SIG-M5 treated with dmso at 0.1 percent for 504 hours (cell line): ENCODE measurements around the gene LSAMP.
"Not testable (repeated sequence)": the region's sequence is repeated elsewhere in the genome, so short reads cannot be mapped to it uniquely, and the experiment has no call there.

Experiments used
- DNase-seq: peaks from one replicate; lab custom pipeline; 2025; ENCODE audit not compliant: unreplicated experiment; lab: John Stamatoyannopoulos, UW

The LSAMP gene

GRCh38 chr3:116247605-116248004 lies 197.7 kb downstream of the LSAMP start:
- DNase-seq: no peak

DNA sequence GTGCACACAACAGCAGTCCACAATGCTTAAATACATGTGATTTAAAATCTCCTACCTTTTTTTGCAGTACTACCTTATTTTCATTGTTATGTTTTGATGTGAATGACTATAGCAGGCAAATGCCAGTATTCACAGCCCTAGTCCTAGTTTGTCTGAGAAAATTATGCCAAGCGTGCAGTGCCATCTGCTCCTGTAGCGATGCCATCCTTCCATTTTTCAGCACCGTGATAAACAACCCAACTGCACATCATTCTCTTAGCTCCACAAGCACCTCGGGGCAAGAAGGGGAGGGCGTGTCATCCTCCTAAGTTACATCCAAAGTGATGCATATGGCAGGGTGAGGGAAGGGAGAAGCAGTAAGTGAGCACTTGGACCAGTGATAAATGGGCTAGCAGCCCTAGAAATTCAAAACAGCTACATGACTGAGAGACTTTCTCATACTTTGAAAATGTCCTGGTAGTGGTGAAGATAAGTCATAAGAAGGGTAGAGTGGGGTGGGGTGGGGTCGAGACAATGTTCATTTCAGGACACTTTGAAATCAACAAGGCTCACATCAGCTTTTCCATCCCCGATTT lies 198.8 kb downstream of the LSAMP start:
- no peak for DNase-seq

GRCh38 chr3:116242825-116243224 lies 202.5 kb downstream of the LSAMP start:
- no peak for DNase-seq

DNA sequence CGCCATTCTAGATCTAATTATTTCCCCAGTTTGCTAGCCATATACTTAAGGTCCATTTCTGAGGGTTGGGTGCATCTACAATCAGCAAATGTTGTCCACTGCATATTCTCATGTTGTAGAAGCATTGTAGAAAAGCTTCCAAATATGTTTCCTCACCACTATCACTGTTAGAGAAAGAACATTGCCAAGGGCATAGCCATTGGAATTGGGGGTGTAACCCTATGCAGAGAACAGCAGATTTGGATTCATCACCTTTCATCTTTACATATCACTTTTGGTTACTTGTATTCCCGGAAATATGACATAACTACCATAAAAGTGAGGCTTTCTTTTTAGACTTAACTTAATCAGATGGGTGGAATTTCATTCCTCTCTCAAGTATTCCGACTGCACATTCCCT lies 203.6 kb downstream of the LSAMP start:
- no peak for DNase-seq

GRCh38 chr3:116240261-116240660 lies 205.0 kb downstream of the LSAMP start:
- DNase-seq: no peak

DNA sequence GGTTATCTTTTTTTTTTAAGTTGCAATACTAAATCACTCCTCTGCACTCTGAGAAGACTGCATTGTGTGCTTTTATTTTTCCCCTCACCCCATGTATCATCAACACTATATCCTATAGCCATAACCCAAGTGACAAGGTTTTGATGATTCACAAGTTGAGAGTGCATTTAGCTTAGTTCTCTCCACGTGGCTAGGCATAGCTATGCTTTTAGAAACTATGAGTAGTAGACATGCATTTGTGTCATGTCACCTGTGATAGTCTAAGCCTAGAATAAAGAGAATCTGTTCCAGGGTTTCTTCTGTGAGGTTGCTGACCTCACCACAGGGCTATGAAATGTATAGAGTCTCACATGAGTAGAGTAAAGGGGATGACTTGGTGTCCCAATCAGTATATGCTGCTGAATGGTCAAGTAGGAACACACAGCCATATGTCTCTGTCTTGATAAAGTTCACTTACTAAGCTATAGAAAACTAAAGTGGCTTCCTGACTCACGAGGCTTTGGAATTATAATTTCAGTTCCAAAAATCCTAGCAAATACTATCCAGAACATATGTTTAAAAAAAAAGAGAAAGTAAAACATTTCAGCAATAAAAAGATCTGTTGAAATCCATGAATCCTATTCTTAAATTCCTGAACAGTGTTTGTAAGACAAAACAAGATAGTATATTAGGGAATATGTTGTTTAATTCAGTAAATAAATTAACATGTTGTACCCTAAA lies 206.3 kb downstream of the LSAMP start:
- no peak for DNase-seq

DNA sequence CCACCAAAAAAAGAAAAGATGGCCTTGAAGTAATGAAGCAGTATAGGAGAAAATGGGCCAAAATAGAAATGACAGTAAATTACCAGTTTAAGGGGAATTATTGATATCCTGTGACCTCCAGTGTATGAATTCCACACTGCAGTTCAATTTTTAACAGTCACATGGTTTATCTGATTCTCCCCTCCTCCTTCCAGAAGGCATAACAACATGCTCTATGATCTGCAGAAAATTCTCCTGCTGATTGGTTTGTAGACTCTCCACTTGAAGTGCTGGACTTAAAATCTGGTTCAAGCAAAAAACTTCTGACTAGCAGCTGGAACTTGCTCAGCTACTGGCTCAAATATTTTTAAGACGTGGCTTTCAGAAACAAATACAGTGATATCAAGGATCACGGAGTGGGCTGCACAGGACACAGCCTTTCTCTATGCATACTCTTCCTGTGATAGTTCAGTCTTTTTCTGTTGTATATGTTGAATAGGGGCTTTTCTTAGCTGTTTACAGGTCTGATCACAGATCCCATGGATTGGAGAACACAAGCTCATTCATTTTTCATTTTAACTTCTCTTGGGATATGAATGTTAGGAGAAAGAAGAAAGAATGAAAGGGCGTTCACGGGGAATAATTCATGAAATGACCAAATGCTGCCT lies 211.5 kb downstream of the LSAMP start:
- no peak for DNase-seq

GRCh38 chr3:116230431-116231020 lies 214.8 kb downstream of the LSAMP start:
- DNase-seq: no peak

DNA sequence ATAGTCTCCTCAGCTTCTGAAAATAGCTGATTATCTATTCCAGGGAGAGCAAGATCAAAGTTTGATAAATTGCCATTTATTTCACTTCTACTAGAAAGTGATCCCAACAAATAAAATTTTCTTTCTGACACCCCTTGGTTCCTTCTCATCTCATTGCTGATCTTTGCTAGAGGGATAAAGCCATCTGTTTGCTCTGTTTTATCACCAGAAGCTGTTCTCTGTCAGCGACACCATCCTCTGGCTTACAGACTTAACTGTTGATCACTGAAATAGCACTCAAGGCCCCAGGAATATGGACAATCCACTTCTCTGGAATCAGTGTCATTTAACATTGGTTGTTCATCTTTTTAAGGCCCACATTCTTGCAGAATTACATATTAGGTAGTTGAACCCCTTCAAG lies 219.0 kb downstream of the LSAMP start:
- DNase-seq: no peak

- DNase-seq: no peak
Observed at GRCh38 chr3:116216761-116217160, 228.5 kb downstream of the LSAMP start.

DNA sequence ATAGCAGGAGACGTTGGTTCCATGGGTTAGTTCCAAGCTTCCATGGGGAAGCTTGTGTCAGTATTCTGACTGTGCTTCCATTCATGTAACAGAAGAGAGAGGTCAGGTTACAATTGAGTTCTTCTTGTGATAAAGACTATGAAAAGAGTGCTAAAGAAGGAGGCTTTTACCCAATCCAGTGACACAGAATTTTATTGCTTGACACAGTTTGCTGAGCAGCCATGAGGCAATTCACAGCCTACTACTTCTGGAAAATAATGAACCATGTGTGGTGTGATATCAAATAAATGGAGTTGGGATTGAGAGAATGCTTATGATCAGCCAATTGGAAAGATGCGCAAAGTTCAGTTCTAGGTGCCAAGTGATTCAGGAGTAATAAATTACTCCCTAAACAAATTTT lies 233.4 kb downstream of the LSAMP start:
- no peak for DNase-seq

- not testable (repeated sequence) for DNase-seq
Observed at GRCh38 chr3:116208830-116209229, 236.5 kb downstream of the LSAMP start.

GRCh38 chr3:116200956-116201690 lies 244.2 kb downstream of the LSAMP start:
- no peak for DNase-seq

DNA sequence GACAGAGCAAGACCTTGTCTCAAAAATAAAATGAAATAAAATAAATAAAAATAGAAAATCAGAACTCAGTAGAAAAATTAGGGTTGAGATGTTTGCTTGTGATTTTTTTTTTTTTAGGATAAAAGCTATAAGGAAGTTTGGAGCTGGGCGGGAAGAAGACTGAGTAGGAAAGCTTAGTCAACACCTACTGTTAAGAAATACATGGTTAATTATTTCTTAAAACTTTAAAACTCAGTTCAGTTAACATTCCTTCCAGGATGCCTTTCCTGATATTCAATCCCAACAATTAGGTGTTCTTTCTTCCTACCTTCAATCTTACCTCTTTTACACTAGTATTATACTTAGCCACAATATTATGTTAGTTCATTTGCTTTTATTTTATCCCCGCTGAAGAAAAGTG lies 246.2 kb downstream of the LSAMP start:
- no peak for DNase-seq

DNA sequence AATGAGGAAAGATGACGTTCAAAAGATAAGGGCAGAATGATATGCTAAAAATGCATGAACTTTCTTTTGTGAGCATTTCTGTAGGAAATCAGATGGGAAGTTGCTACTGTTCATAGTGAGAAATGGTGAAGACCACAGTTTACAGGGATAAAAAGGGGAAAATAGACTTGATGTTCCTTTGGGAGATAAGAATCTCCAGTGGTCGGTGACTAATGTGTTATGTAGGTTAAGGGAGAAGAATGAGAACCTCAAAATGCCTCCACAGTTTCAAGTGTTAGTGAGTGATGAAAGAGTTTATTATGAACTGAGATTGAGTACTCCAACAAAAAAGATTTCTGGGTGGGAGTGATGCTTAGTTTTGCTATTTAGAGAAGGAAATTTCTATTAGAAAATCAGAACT lies 247.2 kb downstream of the LSAMP start:
- DNase-seq: no peak

DNA sequence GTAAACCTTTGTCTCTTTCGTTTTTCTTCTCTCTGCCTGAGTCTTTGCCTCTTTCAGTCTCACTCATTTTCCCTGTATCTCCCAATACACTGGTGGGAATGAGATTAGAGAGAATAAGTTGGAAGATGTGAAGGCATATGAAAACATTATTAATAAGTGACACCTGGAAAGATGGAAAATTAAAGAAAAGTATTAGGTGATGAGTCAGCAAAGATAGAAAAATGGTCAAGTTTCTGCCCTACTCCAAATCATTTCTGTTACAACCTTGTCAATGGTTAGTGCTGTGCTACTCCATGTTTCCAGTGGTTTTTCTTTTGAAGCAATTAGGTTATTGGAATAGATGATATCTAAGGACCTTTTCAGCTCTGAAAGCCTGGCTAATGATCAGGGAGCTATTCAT lies 252.8 kb downstream of the LSAMP start:
- no peak for DNase-seq

DNA sequence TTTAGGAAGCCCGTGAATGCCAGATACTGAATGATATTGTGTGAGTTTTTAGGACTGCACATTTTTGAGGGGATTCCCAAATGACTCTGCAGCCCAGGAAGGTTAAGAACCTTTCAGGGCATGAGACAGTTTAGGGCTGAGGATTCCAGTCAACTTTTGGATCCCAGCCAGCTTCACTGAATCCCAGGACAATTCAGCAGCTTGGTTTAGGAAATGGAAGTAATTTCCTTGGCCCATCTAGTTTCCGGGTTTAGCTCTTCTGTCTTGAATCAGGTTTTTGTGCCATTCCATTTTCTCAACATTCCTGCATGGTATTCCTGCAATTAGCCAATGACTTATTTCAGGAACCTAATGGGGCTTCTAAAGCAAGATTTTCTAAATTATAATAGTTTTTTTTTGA lies 253.9 kb downstream of the LSAMP start:
- no peak for DNase-seq

- DNase-seq: no peak
Observed at GRCh38 chr3:116190095-116190494, 255.2 kb downstream of the LSAMP start.

GRCh38 chr3:116188231-116188785 lies 257.0 kb downstream of the LSAMP start:
- DNase-seq: no peak

GRCh38 chr3:116186049-116186448 lies 259.2 kb downstream of the LSAMP start:
- no peak for DNase-seq

DNA sequence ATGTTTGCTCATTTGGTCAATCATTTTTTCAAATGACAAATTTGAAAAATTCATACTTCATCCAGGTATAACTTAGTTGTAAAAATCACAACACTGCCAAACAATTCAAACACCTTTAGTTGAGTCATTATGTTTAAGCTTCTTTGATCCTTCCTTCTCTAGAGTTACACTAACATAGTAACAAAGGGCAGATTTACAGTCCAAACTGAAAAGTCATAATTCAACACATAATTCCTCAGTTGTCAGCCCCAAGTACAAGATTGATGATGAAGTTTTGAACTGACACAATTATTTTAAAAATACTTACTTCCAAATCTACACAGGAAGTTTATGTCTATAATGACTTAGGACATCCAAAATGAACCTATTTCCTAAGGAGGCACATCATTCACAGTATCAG lies 264.1 kb downstream of the LSAMP start:
- no peak for DNase-seq
